Measurements from ENCODE around the gene TFDP2. TPM values are rescaled to one million over a fixed set of nuclear protein-coding genes. Genes with fewer than 3 reads are reported as not detected.
"Not testable (repeated sequence)": the region's sequence is repeated elsewhere in the genome, so short reads cannot be mapped to it uniquely, and the experiment has no call there.

TFDP2 gene
- total RNA-seq, 4 donors from 2014 or later, result 41.9 to 134 (median 47.3) TPM

GRCh38 chr3:141926929-141927328, 222.4 kb downstream of the TFDP2 start:
- Histone ChIP-seq H3K27me3 (no peaks in the 10 kb centered on the region), H3K9me3 (no peaks in the 10 kb centered on the region), H3K4me1 (no peaks in the 10 kb centered on the region), H3K36me3 (peaks cover 17 to 62% (median 46%) of the 10 kb centered on the region in 4 donors), H3K4me3 (no peak overlapping the region), H3K27ac (replicated peaks in 1 of 4) (no peak overlapping the region)
- TF ChIP-seq CTCF (IDR thresholded peaks at IDR 0.05), result no peak
- no peak for TF ChIP-seq POLR2AphosphoS5 (IDR thresholded peaks at IDR 0.05)
- no peak for TF ChIP-seq EP300 (IDR thresholded peaks at IDR 0.05)
- TF ChIP-seq POLR2A (IDR thresholded peaks at IDR 0.05; ENCODE audit: low read depth), result no peak
- 80% methylated on average over 9 of the region's 9 CpGs for WGBS
- intact Hi-C loops (cut with DNase I), result no loop called here
- DNase-seq (ENCODE audit: extremely low spot score), result no peak

- H3K27ac ChIP-seq (replicated peaks in 1 of 4); H3K27me3 ChIP-seq; DNase-seq (ENCODE audit: extremely low spot score); intact Hi-C loops (cut with DNase I); H3K9me3 ChIP-seq; H3K4me1 ChIP-seq; H3K4me3 ChIP-seq: not testable (repeated sequence)
- peaks cover 17 to 72% (median 46%) of the 10 kb centered on the region in 4 donors for H3K36me3 ChIP-seq
- 95% methylated on average over 5 of the region's 5 CpGs for WGBS
Measured at GRCh38 chr3:141925677-141926076, 223.7 kb downstream of the TFDP2 start.

- Histone ChIP-seq H3K27me3 (no peaks in the 10 kb centered on the region), H3K4me3 (no peak overlapping the region), H3K9me3 (no peaks in the 10 kb centered on the region), H3K4me1 (no peaks in the 10 kb centered on the region), H3K36me3 (peaks cover 21 to 86% (median 47%) of the 10 kb centered on the region in 4 donors), H3K27ac (replicated peaks in 1 of 4) (no peak overlapping the region)
- intact Hi-C loops (cut with DNase I), result no loop called here
- no peak for DNase-seq (ENCODE audit: extremely low spot score)
- WGBS, result 91% methylated on average over 2 of the region's 2 CpGs
- TF ChIP-seq POLR2A (IDR thresholded peaks at IDR 0.05; ENCODE audit: low read depth), result no peak
Measured at GRCh38 chr3:141921316-141921715, 228.0 kb downstream of the TFDP2 start.

- Histone ChIP-seq H3K27ac (replicated peaks in 1 of 4) (no peak overlapping the region), H3K36me3 (peaks cover 20 to 80% (median 46%) of the 10 kb centered on the region in 4 donors), H3K4me3 (no peak overlapping the region), H3K27me3 (no peaks in the 10 kb centered on the region), H3K9me3 (no peaks in the 10 kb centered on the region), H3K4me1 (no peaks in the 10 kb centered on the region)
- no peak for DNase-seq (ENCODE audit: extremely low spot score)
- WGBS, result 93% methylated on average over 4 of the region's 4 CpGs
- no peak for TF ChIP-seq CTCF (IDR thresholded peaks at IDR 0.05)
- TF ChIP-seq POLR2A (IDR thresholded peaks at IDR 0.05; ENCODE audit: low read depth), result no peak
- TF ChIP-seq POLR2AphosphoS5 (IDR thresholded peaks at IDR 0.05), result no peak
- no peak for TF ChIP-seq EP300 (IDR thresholded peaks at IDR 0.05)
- intact Hi-C loops (cut with DNase I), result no loop called here
Measured at GRCh38 chr3:141920701-141921100, 228.6 kb downstream of the TFDP2 start.

- H3K4me3 ChIP-seq, result no peak overlapping the region
- no peak for DNase-seq (ENCODE audit: extremely low spot score)
- no peak for TF ChIP-seq CTCF (IDR thresholded peaks at IDR 0.05)
- no peaks in the 10 kb centered on the region for H3K27me3 ChIP-seq
- H3K27ac ChIP-seq (replicated peaks in 1 of 4), result no peak overlapping the region
- 70% methylated on average over 2 of the region's 2 CpGs for WGBS
- H3K4me1 ChIP-seq, result no peaks in the 10 kb centered on the region
- intact Hi-C loops (cut with DNase I), result loop anchor here (10.0 kb wide), 1 partner anchor 341 kb away; no protein-coding TSS in a partner anchor
- H3K9me3 ChIP-seq, result no peaks in the 10 kb centered on the region
- peaks cover 4 to 64% (median 35%) of the 10 kb centered on the region in 4 donors for H3K36me3 ChIP-seq
Measured at GRCh38 chr3:141915766-141916165, 233.6 kb downstream of the TFDP2 start.

- Histone ChIP-seq H3K4me1 (no peaks in the 10 kb centered on the region), H3K36me3 (peaks cover 4 to 63% (median 32%) of the 10 kb centered on the region in 4 donors), H3K9me3 (no peaks in the 10 kb centered on the region), H3K4me3 (no peak overlapping the region), H3K27me3 (no peaks in the 10 kb centered on the region), H3K27ac (replicated peaks in 1 of 4) (no peak overlapping the region)
- WGBS, result 88% methylated on average over 5 of the region's 5 CpGs
- TF ChIP-seq EP300 (IDR thresholded peaks at IDR 0.05), result no peak
- TF ChIP-seq CTCF (IDR thresholded peaks at IDR 0.05), result no peak
- TF ChIP-seq POLR2A (IDR thresholded peaks at IDR 0.05; ENCODE audit: low read depth), result no peak
- TF ChIP-seq POLR2AphosphoS5 (IDR thresholded peaks at IDR 0.05), result no peak
- no peak for DNase-seq (ENCODE audit: extremely low spot score)
- intact Hi-C loops (cut with DNase I), result loop anchor here (10.0 kb wide), 1 partner anchor 340 kb away; no protein-coding TSS in a partner anchor
Measured at GRCh38 chr3:141915016-141915415, 234.3 kb downstream of the TFDP2 start.

Data from esophagus muscularis mucosa (tissue), 4 donors.